LNCaP clone FGC (cell line): Measurements from ENCODE around the gene MPND.
"Not testable (repeated sequence)": the region's sequence is repeated elsewhere in the genome, so short reads cannot be mapped to it uniquely, and the experiment has no call there.

Experiments
- DNase-seq: peaks from one replicate; pipeline ENCODE4 v3.0.0-alpha.2; 2011; ENCODE audit warnings: low read depth
- H3K4me3 ChIP-seq: 2 replicates; pipeline ENCODE4 v1.5.1; 2011; ENCODE audit warnings: mild to moderate bottlenecking, low read depth, low read length, control low read depth
- CTCF ChIP-seq: IDR thresholded peaks from 2 replicates; pipeline ENCODE4 v1.5.1; 2012; ENCODE audit warnings: mild to moderate bottlenecking; ENCODE audit not compliant: control insufficient read depth, insufficient read depth; ENCODE audit errors: extremely low read depth

MPND gene

GRCh38 chr19:4338441-4339355, 4.7 kb upstream of the MPND start, which contains the start of gene STAP2:
Gene STAP2, minus strand, starts transcription at chr19:4338827. Its CDS starts 74 bp downstream, at chr19:4338753.
- no peak for TF ChIP-seq CTCF
- peak; percentile 67 for DNase-seq
- H3K4me3 ChIP-seq = peak within 1 kb of the TSS; percentile 58

GRCh38 chr19:4342314-4342614, 1.1 kb upstream of the MPND start:
- TF ChIP-seq CTCF = no peak
- peak overlapping the region; percentile 75 for H3K4me3 ChIP-seq
- DNase-seq = no peak

- no peak for TF ChIP-seq CTCF
Observed at GRCh38 chr19:4342615-4343369, 570 bp upstream of the MPND start.

GRCh38 chr19:4345342-4346019, 2.1 kb downstream of the MPND start:
- no peak for TF ChIP-seq CTCF
- no peak overlapping the region for H3K4me3 ChIP-seq
- no peak for DNase-seq

More at GRCh38 chr19:4342615-4343369, 570 bp upstream of the MPND start:
- H3K4me3 ChIP-seq = peak overlapping the region; percentile 75
- peak; percentile 99 for DNase-seq

- DNase-seq = no peak
- no peak for TF ChIP-seq CTCF
- no peak overlapping the region for H3K4me3 ChIP-seq
Observed at GRCh38 chr19:4346020-4346383, 2.6 kb downstream of the MPND start.

- H3K4me3 ChIP-seq = no peak overlapping the region
- TF ChIP-seq CTCF = no peak
- no peak for DNase-seq
Observed at GRCh38 chr19:4347521-4347920, 4.2 kb downstream of the MPND start.

GRCh38 chr19:4349225-4349624, 5.9 kb downstream of the MPND start:
- not testable (repeated sequence) for H3K4me3 ChIP-seq, DNase-seq
